Skin of body (tissue), 2 donors: Measurements from ENCODE around the gene KCNE4. TPM values are rescaled to one million over a fixed set of nuclear protein-coding genes. Genes with fewer than 3 reads are reported as not detected.
A peak's percentile ranks its signal among the peaks of the same experiment; 100 is the strongest.
"Not testable (repeated sequence)": the region's sequence is repeated elsewhere in the genome, so short reads cannot be mapped to it uniquely, and the experiment has no call there.

Experiments
- DNase-seq: peaks from one replicate; lab custom pipeline; 2025; lab: John Stamatoyannopoulos, UW
- total RNA-seq: library from RNA; depleted of rRNA; stranded (reverse); fragments of >200 nt; gene quantifications from one replicate; pipeline ENCODE4 v1.2.3, GENCODE V29; 2014

Gene KCNE4
- total RNA-seq, 1 donor from 2014 or later = 5.4 TPM

DNA sequence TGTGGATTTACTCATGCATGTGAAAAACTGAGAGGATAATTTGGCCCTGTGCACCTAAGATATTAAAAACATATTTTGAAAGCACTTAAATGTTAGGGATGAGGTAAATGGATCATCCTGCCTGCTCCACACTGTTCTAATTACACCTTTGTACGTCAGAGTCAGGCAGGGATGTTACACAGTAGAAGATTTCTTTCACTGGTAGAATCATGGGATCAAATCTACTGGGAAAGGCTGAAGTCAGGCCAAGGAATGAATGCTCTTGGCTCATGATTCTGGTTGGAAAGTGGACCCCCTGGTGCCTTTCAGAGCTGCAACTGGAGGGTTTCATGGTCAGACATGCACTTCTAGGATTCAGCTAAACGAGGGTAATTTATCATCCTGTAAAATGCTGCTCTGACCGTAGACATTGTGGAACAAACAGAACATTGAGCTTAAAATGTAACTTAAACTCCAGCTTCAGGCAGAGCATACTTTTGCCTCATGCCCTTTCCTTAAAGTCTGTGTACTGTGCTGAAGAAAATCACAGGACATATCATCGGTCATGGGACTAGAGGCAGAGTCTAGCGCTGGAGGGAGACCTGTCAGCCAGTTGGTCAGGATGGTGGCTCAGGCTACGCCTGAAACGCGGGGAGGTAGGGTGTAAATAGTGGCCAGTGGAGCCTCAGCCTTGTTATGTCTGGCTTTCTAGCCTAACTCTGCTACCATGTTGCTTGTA is 4.9 kb downstream of the KCNE4 start:
- peak; percentile 68 for DNase-seq

DNA sequence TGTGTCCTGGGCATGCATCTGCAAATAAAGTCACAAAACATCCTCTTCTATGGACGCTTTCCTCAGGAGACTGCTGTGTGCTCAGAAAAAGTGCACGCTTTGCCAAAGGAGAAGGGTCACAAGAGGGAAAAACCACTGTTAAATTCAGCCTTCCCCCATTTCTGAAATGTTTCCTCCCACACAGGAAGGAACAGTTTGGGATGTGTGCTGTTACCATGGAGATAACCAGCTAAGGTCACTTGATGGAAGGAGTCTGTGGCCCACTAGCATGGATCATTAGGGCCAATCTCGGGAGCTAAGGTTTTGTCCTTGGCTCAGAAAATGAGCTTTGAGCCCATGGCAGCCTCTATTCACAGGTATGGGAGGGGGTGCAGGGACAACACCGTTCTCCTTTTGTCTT is 5.6 kb downstream of the KCNE4 start:
- DNase-seq = peak; percentile 37

DNA sequence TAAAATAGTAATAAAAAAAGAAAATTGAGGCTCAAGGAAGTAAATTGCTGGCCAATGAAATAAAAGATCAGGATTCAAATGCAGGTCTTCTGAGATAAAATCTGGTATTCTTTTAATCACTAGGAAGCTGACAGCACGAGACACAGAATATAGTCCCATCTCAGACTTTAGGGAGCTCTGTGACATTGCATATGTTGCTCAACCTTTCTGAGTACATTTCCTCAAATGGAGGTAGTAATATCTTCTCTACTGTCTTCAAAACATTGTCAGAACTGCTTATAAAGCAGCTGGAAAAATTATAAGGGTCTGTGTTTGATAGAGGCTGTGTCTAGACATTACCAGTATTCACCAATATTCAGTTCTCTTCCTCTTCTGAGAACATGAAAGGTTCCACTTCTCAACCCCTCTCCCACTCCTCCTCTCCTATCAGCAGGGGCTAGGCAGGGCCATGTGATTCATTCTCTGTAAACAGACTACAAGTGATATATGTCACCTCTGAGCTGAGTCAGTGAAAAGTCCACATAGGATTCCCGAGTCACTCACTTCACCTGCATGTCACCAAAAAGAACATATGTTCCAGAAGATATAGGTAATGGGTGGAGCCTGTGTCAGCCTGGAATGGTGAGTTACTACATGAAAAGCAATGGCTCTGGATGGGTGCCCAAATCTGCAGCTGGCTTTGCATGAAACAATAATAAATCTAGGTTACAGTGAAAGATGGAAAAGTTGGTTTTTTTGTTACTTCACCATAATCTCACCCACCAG is 7.1 kb downstream of the KCNE4 start:
- DNase-seq = no peak

DNA sequence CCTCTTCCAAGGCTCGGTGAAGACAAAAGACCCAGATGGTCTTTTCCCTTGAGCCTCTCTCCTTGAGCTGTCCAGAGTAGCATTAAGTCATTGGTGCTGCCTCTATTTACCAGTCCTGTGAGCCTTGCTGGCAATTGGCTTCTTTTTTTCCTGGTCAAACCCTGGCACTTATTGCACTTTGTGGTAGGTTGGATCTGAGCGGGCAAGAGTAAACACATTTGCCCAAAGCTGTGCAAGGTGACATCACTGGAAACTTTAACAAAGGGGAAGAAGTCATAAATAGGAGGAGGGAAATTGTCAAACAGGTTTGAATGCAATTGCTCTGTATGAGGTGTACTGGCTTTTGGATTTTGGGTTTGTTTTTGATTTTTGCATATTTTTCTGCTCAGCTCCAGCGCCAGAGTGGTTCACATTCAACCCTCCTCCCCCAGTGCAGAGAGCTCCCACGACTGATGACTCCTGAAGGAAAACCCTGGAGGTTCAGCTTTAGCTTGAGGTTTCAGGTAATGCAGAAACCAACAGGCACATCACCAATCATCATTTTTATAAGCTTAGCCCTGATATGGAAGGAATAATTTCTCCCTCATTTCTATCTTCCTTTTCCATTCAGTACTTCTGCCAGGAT is 8.3 kb downstream of the KCNE4 start:
- DNase-seq = no peak

DNA sequence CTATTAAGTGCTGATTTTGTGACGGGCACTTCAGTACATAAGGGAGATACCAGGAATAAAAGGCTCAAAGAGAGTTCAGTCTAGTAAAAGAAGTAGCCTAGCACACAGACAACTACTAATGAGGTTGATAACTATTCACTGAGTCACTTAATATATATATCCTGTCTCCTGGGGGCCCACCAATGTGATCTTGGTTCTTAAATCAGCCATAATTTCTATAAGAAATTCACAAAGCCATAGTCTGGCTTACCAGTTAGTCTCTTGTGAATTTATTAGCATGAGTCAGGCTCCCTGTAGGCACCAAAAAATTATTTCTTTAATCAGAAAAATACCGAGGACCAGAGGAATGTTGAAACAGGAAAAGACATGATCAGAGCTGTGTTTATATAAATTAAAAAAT is 10.4 kb downstream of the KCNE4 start:
- no peak for DNase-seq

DNA sequence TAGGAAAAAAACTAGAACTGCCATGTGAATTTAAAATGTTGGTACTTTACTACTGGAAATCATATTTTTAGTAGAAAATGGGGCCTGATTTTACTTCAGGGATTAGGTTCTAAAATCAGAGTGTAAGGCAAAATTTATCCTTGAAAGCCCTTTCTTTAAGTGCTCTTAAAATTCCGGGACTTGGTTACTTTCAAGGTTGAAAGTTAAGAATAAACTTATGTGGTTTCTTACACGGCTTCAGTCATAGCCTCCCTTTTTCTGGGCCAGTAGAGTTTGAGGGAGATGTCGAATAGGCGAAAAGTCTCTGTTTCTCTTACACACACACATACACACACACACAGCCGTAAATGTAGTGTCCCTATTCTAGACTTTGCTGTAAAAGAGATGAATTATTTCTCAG is 13.1 kb downstream of the KCNE4 start:
- DNase-seq = no peak

DNA sequence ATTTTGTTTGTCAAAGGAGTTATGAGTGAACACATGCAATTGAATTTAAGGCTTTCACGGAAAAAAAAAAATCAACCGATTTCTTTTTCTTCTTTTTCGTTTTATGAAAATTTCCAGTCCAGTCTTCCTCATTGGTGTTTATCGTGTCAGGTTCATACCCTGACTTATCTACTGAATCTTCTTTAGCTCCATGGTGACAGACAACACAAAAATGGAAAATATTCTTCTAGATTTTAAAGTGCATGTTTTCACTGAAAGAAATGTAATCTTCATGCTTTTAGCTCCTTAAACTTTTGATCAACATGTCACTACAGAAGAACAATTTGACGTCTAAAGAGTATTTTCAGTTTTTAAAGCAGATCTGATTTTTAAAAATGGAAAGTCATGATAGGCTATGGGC is 14.7 kb downstream of the KCNE4 start:
- no peak for DNase-seq

DNA sequence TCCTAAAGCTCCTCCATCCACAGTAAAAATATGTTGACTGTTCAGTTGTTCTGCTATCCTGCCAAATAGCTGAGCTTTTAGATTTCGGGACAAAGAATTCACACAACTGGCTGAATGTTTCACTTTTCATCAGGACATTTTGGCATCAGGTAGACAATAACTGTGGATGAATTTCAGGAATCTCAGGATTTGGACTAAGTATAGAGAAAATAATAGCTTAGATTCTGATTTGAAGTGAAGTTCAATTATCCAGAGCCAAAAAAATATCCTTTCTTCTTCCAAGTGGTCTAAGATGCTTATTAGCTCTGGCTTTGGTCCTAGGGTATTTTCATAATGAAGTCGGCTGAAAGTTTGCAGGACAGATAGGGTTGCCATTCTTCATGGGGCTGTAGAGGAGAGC is 16.1 kb downstream of the KCNE4 start:
- peak; percentile 24 for DNase-seq

DNA sequence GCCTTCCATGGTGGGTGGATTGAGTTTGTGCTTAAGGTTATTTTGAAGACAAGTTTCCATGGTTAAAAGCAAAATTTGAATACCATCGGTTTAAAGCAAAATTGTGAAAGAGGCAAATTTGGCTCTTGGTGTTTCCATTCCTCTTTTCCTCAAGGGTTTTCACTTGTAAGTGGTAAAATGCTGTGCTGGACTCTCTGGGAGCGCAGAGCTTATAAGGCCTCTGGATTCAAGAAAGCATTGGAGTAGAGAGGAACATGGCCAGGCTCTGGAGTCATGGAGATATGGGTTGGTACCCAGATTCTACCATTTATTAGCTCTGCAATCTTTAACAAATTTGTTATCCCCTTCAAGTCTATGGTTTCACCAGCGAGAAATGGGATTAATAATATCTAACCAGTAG is 17.5 kb downstream of the KCNE4 start:
- DNase-seq = no peak

DNA sequence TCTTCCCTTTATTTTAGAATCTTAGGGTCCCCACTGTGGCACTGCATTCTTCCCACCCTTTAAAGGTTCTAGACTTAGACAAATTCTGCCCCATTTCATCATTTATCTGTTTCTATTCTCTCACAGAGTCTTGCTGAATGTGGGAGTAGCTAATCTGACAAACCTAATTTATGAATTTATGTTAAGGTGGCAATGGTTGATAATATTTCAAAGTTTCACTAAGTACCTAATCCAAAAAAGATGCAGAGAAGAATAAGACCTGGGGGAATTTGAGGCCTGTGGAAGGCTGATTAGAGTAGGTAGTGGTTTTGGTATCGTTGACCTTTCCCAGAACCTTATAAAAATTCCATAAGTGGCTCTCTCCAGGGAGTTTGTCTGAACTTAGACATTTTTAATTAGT is 18.0 kb downstream of the KCNE4 start:
- no peak for DNase-seq

DNA sequence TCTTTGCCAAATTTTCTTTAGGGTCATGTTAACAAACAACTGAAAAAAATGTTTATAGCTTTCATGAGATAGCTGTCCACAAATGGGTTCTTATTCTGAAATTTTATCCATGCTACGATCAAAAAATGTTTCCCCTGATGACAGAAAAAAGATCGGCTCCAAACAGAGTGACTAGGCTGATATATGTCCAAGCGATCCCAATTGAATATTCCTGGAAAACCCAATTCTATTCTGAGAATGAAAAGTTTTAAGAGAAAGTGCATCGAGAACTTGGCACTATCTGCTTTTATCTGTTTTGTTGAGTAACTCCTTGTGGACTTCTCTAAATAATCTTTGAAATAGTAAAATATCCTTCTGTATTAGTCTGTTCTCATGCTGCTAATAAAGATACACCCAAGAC is 19.1 kb downstream of the KCNE4 start:
- DNase-seq = peak; percentile 61

DNA sequence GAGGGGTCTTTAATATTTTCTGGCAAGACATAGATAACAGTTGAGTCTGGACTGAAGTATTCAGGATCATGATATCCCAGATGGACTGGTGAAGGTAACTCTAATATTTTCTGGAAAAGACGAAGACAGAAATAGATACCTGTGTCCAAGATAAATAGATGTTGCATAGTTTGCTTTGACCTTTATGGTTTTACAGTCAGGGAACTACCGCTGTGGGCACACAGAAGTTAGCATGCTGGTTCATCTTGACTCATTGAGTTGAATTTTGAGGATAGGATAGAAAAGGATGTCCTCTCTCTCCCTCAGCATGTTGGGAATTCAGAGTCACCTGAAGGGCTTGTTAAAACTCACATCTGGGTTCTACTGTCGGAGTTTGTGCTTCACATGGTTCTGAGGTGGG is 20.8 kb downstream of the KCNE4 start:
- DNase-seq = no peak

DNA sequence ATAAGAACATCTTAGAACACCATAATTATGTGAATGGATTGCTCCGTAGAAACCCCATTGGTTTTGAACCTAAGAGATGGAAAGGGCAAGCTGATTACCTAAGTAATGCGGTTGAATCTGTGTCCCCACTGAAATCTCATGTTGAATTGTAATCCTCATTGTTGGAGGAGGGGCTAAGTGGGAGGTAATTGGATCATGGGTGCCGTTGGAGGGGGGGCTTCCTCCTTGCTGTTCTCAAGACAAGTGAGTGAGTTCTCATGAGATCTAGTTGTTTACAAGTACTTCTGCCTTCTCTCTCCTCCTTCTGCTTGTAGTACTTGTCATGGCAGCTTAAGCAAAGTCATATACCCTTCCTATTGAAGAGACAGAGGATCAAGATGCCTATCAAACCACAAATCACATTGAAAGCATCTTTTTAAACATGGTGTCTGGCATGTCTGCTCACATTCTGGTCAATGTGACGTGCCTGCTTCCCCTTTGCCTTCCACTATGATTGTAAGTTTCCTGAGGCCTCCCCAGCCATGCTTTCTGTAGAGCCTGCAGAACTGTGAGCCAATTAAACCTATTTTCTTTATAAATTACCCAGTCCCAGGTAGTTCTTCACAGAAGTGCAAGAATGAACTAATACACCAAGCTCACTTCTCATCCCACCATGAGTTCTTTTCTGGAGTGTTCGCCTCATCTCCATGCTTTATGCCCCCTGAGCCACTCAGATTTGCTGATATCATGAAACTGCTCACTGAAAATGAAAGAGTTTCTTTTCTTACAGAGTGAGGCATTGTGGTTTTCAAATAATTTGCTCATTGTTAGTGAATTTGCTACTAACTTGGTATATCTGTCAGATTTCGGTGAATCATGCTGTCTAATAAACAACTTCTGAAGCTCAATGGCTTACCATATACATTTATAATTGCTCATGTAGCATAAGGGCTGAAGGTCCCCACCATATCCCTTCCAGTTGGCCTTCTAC is 23.6 kb downstream of the KCNE4 start:
- DNase-seq = no peak

DNA sequence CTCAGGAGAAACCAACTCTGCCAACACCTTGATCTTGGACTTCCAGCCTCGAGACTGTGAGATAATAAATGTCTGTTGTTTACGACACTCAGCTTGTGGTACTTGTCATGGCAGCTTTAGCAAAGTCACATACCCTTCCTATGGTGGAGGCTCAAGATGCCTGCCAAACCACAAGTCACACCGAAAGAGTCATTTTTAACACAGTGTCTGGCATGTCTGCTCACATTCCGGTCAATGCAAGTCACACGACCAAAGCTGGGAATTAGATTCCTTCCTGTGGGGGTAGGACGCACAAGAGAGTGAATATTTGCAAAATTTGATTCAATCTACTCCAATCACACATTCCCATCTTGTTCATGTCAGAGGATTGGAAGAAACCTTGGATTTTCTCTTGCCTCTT is 24.6 kb downstream of the KCNE4 start:
- DNase-seq = no peak

DNA sequence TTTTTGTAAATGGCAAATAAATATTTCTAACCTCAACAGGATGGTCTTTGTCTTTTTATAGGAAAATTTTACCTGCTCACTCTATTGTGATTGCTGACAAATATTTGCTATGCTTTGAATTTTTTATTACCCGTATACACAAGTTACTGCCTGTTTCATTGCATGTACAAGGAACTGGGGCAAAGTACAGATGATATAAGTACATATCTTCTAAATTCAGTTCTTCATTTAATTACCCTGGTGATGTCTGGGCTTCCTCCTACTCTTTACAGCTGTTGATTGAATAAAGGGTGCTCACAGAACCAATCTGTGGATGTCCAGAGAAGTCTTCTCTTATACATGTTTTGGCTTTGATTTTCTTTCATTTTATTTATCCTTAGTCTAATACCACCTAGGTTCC is 26.5 kb downstream of the KCNE4 start:
- DNase-seq = no peak

DNA sequence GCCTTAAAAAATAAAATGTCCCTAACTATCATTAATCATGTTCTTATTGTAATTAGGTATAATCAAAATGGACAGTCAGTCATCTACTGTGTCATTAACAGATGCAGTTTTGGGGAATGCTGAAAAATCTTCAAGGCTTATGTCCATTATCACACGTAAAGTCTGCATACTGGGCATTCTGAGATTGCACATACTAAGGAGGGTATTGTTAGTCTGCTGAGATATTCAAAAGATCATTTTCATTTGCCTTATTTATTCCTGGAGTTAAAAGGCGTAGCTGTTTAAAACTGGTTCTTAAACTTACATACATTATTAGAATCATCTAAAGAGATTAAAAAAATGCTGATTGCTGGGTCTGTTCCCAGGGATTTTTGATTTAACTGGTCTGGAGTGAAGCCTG is 27.4 kb downstream of the KCNE4 start:
- DNase-seq = no peak

DNA sequence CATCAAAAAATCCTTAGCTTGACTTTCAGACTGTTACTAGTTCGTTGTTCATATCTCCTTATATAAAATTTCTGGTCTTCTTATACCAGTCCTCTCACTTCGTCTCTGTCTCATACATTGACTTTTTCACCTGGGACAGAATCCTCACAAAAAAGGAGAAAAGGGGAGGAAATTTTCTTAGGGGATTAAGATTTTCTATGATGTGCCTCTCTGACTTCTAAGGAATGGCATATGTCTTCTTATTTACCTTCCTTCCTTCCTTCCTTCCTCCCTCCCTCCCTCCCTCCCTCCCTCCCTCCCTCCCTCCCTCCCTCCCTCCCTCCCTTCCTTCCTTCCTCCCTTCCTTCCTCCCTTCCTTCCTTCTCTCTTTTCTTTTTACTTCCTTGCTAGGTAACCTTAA is 27.9 kb downstream of the KCNE4 start:
- DNase-seq = no peak

DNA sequence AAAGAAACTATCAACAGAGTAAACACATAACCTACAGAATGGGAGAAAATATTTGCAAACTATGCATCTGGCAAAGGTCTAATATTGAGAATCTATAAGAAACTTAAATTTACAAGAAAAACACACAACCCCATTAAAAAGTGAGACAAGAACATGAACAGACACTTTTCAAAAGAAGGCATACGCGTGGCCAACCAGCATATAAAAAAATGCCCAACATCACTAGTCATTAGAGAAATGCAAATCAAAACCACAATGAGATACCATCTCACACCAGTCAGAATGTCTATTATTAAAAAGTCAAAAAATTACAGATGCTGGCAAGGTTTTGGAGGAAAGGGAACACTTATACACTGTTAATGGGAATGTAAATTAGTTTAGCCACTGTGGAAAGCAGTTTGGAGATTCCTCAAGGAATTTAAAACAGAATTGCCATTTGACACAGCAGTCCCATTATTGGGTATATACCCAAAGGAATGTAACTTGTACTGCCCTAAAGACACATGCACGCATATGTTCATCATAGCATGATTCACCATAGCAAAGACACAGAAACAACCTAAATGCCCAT is 28.9 kb downstream of the KCNE4 start:
- DNase-seq = not testable (repeated sequence)

DNA sequence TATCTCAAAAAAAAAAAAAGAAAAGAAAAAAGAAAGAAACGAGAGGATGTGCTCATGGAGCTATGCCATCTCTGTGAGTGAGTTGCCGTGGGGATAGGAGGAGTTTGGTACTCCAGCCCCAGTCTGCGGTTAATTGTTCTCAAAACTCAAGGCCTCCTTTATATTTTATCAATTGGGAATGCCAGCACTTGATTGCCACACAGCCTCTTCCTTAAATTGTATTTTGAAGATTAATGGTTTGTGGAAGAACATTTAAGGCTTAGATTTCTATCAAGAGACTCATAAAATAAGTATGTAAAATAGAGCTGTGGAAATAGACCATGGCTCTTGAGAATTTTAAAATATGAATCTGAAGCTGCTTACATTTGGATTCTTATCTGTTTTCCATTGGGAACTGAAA is 29.8 kb downstream of the KCNE4 start:
- peak; percentile 16 for DNase-seq

DNA sequence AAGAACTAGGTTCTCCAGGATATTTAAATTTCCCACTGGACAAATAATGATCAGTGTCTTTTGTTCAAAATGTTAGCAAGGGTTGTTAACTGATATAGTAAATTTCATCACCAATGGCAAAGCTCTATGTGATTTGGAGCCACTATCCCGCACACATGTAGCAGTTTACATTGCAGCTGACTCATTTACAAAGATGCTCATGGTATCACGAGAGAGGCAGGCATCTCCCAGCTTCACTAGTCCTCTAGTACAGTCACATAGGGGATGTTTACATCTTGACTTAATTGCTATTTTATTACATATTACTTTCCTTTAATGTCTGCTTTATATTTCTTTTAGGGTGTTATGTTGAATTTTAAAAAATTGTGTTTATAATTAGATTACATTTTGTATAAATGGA is 30.7 kb downstream of the KCNE4 start:
- DNase-seq = no peak

DNA sequence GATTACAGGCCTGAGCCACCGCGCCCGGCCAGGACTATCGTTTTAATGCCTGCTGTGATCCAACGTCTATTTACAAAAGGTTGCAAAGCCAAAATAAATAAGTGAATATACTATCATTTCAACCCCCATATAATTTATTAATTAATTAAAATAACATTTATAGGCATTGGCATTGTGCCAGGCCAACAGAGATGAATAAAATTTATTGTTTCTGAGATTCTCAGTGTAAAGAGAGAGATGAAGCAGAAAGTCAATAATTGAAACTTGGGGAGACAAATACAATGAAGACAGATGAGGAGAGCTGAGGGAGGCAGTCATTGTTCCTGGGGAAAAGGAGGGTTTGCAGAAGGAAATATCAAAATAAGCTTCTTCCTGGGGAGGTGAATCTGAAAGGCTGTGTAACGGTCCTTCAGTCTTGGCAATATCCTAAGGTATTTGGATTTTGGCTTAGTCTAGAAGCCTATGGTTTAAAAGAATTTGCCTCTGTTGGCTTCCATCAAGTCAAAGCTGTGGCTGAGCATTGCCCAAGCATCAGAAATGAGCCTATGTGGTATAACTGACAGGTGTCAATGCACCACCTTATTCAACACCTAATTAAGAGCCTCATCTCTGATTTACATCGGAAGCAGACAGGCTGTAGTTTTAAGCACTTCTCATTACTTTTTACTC is 31.5 kb downstream of the KCNE4 start:
- DNase-seq = no peak
